ENCODE measurements around the gene TARS1.

The TARS1 gene

GRCh38 chr5:33409435-33410170, 31.2 kb upstream of the TARS1 start:
- no peak for DNase-seq (ENCODE audit: low spot score)
- TF ChIP-seq CTCF (IDR thresholded peaks at IDR 0.05; ENCODE audit: extremely low read depth, missing control alignments): no peak

- DNase-seq (ENCODE audit: low spot score): no peak
- TF ChIP-seq CTCF (IDR thresholded peaks at IDR 0.05; ENCODE audit: extremely low read depth, missing control alignments): no peak
Measured at GRCh38 chr5:33410221-33410620, 30.5 kb upstream of the TARS1 start.

GRCh38 chr5:33411498-33411897, 29.3 kb upstream of the TARS1 start:
- no peak for TF ChIP-seq CTCF (IDR thresholded peaks at IDR 0.05; ENCODE audit: extremely low read depth, missing control alignments)
- no peak for DNase-seq (ENCODE audit: low spot score)

- no peak for TF ChIP-seq CTCF (IDR thresholded peaks at IDR 0.05; ENCODE audit: extremely low read depth, missing control alignments)
- DNase-seq (ENCODE audit: low spot score): no peak
Measured at GRCh38 chr5:33415811-33416354, 24.9 kb upstream of the TARS1 start.

- TF ChIP-seq CTCF (IDR thresholded peaks at IDR 0.05; ENCODE audit: extremely low read depth, missing control alignments): no peak
- no peak for DNase-seq (ENCODE audit: low spot score)
Measured at GRCh38 chr5:33417632-33418031, 23.1 kb upstream of the TARS1 start.

- no peak for DNase-seq (ENCODE audit: low spot score)
- TF ChIP-seq CTCF (IDR thresholded peaks at IDR 0.05; ENCODE audit: extremely low read depth, missing control alignments): no peak
Measured at GRCh38 chr5:33420946-33421345, 19.8 kb upstream of the TARS1 start.

GRCh38 chr5:33422191-33422590, 18.6 kb upstream of the TARS1 start:
- DNase-seq (ENCODE audit: low spot score): no peak
- TF ChIP-seq CTCF (IDR thresholded peaks at IDR 0.05; ENCODE audit: extremely low read depth, missing control alignments): no peak

Data from GM20000 (cell line).